Skeletal muscle cell (primary cell): Measurements from ENCODE around the gene MAD1L1.

Experiments used
- DNase-seq: peaks from one replicate; pipeline ENCODE4 v3.0.0-alpha.2; 2010; ENCODE audit warnings: low read depth
- H3K4me3 ChIP-seq: 2 replicates; pipeline ENCODE4 v1.5.1; 2011; ENCODE audit warnings: low read depth, mild to moderate bottlenecking, control low read depth, low read length, moderate library complexity

MAD1L1 gene

GRCh38 chr7:1894906-1895663 lies 337.7 kb downstream of the MAD1L1 start:
- no peak for DNase-seq
- H3K4me3 ChIP-seq = no peak overlapping the region

- H3K4me3 ChIP-seq = no peak overlapping the region
- no peak for DNase-seq
Measured at GRCh38 chr7:1894313-1894900, 338.3 kb downstream of the MAD1L1 start.

GRCh38 chr7:1893451-1893850 lies 339.3 kb downstream of the MAD1L1 start:
- no peak overlapping the region for H3K4me3 ChIP-seq
- DNase-seq = no peak

GRCh38 chr7:1893036-1893435 lies 339.7 kb downstream of the MAD1L1 start:
- DNase-seq = no peak
- no peak overlapping the region for H3K4me3 ChIP-seq

- no peak overlapping the region for H3K4me3 ChIP-seq
- no peak for DNase-seq
Measured at GRCh38 chr7:1892011-1892965, 340.5 kb downstream of the MAD1L1 start.

- no peak for DNase-seq
- H3K4me3 ChIP-seq = no peak overlapping the region
Measured at GRCh38 chr7:1890289-1891235, 342.2 kb downstream of the MAD1L1 start.

- no peak for DNase-seq
- H3K4me3 ChIP-seq = no peak overlapping the region
Measured at GRCh38 chr7:1889556-1890181, 343.1 kb downstream of the MAD1L1 start.

- H3K4me3 ChIP-seq = no peak overlapping the region
- no peak for DNase-seq
Measured at GRCh38 chr7:1889091-1889490, 343.7 kb downstream of the MAD1L1 start.

GRCh38 chr7:1888425-1888824 lies 344.3 kb downstream of the MAD1L1 start:
- H3K4me3 ChIP-seq = no peak overlapping the region
- DNase-seq = no peak

GRCh38 chr7:1887251-1887650 lies 345.5 kb downstream of the MAD1L1 start:
- no peak for DNase-seq
- no peak overlapping the region for H3K4me3 ChIP-seq

GRCh38 chr7:1886361-1887064 lies 346.2 kb downstream of the MAD1L1 start:
- H3K4me3 ChIP-seq = no peak overlapping the region
- no peak for DNase-seq

GRCh38 chr7:1885465-1886226 lies 347.1 kb downstream of the MAD1L1 start:
- no peak overlapping the region for H3K4me3 ChIP-seq
- DNase-seq = no peak

GRCh38 chr7:1884583-1885350 lies 348.0 kb downstream of the MAD1L1 start:
- no peak overlapping the region for H3K4me3 ChIP-seq
- DNase-seq = no peak

- no peak for DNase-seq
- no peak overlapping the region for H3K4me3 ChIP-seq
Measured at GRCh38 chr7:1883834-1884582, 348.7 kb downstream of the MAD1L1 start.

GRCh38 chr7:1883031-1883761 lies 349.5 kb downstream of the MAD1L1 start:
- DNase-seq = peak; percentile 55
- no peak overlapping the region for H3K4me3 ChIP-seq
